Fibroblast of skin of abdomen (primary cell): ENCODE data around the gene SLC16A4.
A peak's percentile ranks its signal among the peaks of the same experiment; 100 is the strongest.

ENCODE experiments used
- DNase-seq: peaks from one replicate; pipeline ENCODE4 v3.0.0-alpha.2; 2013

SLC16A4 gene

GRCh38 chr1:110355321-110355720 lies 35.5 kb downstream of the SLC16A4 start:
- DNase-seq: no peak

GRCh38 chr1:110350360-110350759 lies 40.5 kb downstream of the SLC16A4 start:
- DNase-seq: no peak

- no peak for DNase-seq
Measured at GRCh38 chr1:110348771-110349170, 42.1 kb downstream of the SLC16A4 start.

- DNase-seq: no peak
Measured at GRCh38 chr1:110348050-110348449, 42.8 kb downstream of the SLC16A4 start.

- DNase-seq: no peak
Measured at GRCh38 chr1:110347182-110347893, 43.5 kb downstream of the SLC16A4 start.

- DNase-seq: no peak
Measured at GRCh38 chr1:110346690-110347089, 44.1 kb downstream of the SLC16A4 start.

- no peak for DNase-seq
Measured at GRCh38 chr1:110345480-110345879, 45.3 kb downstream of the SLC16A4 start.

GRCh38 chr1:110344152-110344551 lies 46.7 kb downstream of the SLC16A4 start:
- DNase-seq: no peak

GRCh38 chr1:110343249-110343648 lies 47.6 kb downstream of the SLC16A4 start:
- no peak for DNase-seq

- no peak for DNase-seq
Measured at GRCh38 chr1:110341872-110342331, 48.9 kb downstream of the SLC16A4 start.

GRCh38 chr1:110341146-110341871 lies 49.5 kb downstream of the SLC16A4 start:
- no peak for DNase-seq

GRCh38 chr1:110340207-110340468 lies 50.7 kb downstream of the SLC16A4 start:
- no peak for DNase-seq

GRCh38 chr1:110339407-110340206 lies 51.2 kb downstream of the SLC16A4 start:
- peak; percentile 26 for DNase-seq

- peak; percentile 100 for DNase-seq
Measured at GRCh38 chr1:110338886-110339406, 51.9 kb downstream of the SLC16A4 start, which contains the start of gene RBM15. Gene RBM15, plus strand, starts transcription at chr1:110339377. Its CDS starts 29 bp downstream, at chr1:110339406.

GRCh38 chr1:110338309-110338885 lies 52.4 kb downstream of the SLC16A4 start:
- DNase-seq: no peak

GRCh38 chr1:110337704-110338308 lies 53.0 kb downstream of the SLC16A4 start:
- no peak for DNase-seq

- no peak for DNase-seq
Measured at GRCh38 chr1:110336300-110337039, 54.4 kb downstream of the SLC16A4 start.

GRCh38 chr1:110335265-110335664 lies 55.6 kb downstream of the SLC16A4 start:
- DNase-seq: no peak

GRCh38 chr1:110328700-110329099 lies 62.1 kb downstream of the SLC16A4 start:
- no peak for DNase-seq

- DNase-seq: no peak
Measured at GRCh38 chr1:110328274-110328673, 62.6 kb downstream of the SLC16A4 start.

GRCh38 chr1:110326826-110327225 lies 64.0 kb downstream of the SLC16A4 start:
- DNase-seq: no peak

- DNase-seq: no peak
Measured at GRCh38 chr1:110324667-110325066, 66.2 kb downstream of the SLC16A4 start.
